Right lobe of liver (tissue), 4 donors: ENCODE results near the gene CZIB.

Experiments
- CTCF ChIP-seq, 4 donors: fragments of 200-600 bp in 3 of 4; fragments of 450-650 bp in 1 of 4; IDR thresholded peaks; one replicate each; pipeline versions ENCODE4 v1.5.1 to v1.8.0; 2016 to 2022; ENCODE audit warnings: antibody characterized with exemption in 4 of 4, mild to moderate bottlenecking in 2 of 4
- POLR2A ChIP-seq: fragments of 450-650 bp; IDR thresholded peaks from one replicate; pipeline ENCODE4 v1.6.1; 2017; ENCODE audit warnings: antibody characterized with exemption, mild to moderate bottlenecking
- donor health status: DM: no; HTN: no; CAD: no.
- donor health status: DM: no; HTN: no; CAD: no.
- donor health status: DM: no; HTN: yes; CAD: no.

- TF ChIP-seq CTCF (IDR thresholded peaks at IDR 0.05), result no peak
- no peak for TF ChIP-seq POLR2A
Observed at GRCh38 chr1:53257454-53258081, 37.1 kb upstream of the CZIB start.
